Activated gamma-delta T cell (primary cell): ENCODE measurements around the gene PAIP2B.
"Not testable (repeated sequence)": the region's sequence is repeated elsewhere in the genome, so short reads cannot be mapped to it uniquely, and the experiment has no call there.

Experiments
- DNase-seq: peaks from one replicate; lab custom pipeline; 2025; lab: John Stamatoyannopoulos, UW

Gene PAIP2B

GRCh38 chr2:71216501-71216900 lies 10.4 kb downstream of the PAIP2B start:
- no peak for DNase-seq

GRCh38 chr2:71215447-71215846 lies 11.5 kb downstream of the PAIP2B start:
- no peak for DNase-seq

GRCh38 chr2:71212336-71212735 lies 14.6 kb downstream of the PAIP2B start:
- DNase-seq = no peak

- DNase-seq = no peak
Observed at GRCh38 chr2:71210292-71210691, 16.6 kb downstream of the PAIP2B start.

GRCh38 chr2:71208756-71209155 lies 18.1 kb downstream of the PAIP2B start:
- DNase-seq = no peak

- DNase-seq = no peak
Observed at GRCh38 chr2:71207601-71208000, 19.3 kb downstream of the PAIP2B start.

- DNase-seq = no peak
Observed at GRCh38 chr2:71206271-71206670, 20.6 kb downstream of the PAIP2B start.

GRCh38 chr2:71191570-71191943 lies 35.3 kb downstream of the PAIP2B start:
- DNase-seq = no peak

GRCh38 chr2:71190656-71191569 lies 36.0 kb downstream of the PAIP2B start:
- no peak for DNase-seq

GRCh38 chr2:71187589-71187988 lies 39.3 kb downstream of the PAIP2B start:
- DNase-seq = no peak

GRCh38 chr2:71186973-71187372 lies 39.9 kb downstream of the PAIP2B start:
- no peak for DNase-seq

GRCh38 chr2:71183306-71184115 lies 43.4 kb downstream of the PAIP2B start:
- DNase-seq = not testable (repeated sequence)

- DNase-seq = no peak
Observed at GRCh38 chr2:71181316-71181715, 45.6 kb downstream of the PAIP2B start.

GRCh38 chr2:71178836-71179235 lies 48.1 kb downstream of the PAIP2B start:
- DNase-seq = not testable (repeated sequence)

- DNase-seq = no peak
Observed at GRCh38 chr2:71174207-71174606, 52.7 kb downstream of the PAIP2B start.

GRCh38 chr2:71173096-71173495 lies 53.8 kb downstream of the PAIP2B start:
- no peak for DNase-seq

- no peak for DNase-seq
Observed at GRCh38 chr2:71166812-71167211, 60.1 kb downstream of the PAIP2B start.

- no peak for DNase-seq
Observed at GRCh38 chr2:71157124-71157793, 69.6 kb downstream of the PAIP2B start.

GRCh38 chr2:71156573-71156972 lies 70.3 kb downstream of the PAIP2B start:
- DNase-seq = no peak

GRCh38 chr2:71155846-71156245 lies 71.1 kb downstream of the PAIP2B start:
- no peak for DNase-seq

GRCh38 chr2:71154798-71155197 lies 72.1 kb downstream of the PAIP2B start:
- DNase-seq = no peak

- no peak for DNase-seq
Observed at GRCh38 chr2:71154279-71154678, 72.6 kb downstream of the PAIP2B start.
